ENCODE results near the gene SUMO3.

The SUMO3 gene

DNA sequence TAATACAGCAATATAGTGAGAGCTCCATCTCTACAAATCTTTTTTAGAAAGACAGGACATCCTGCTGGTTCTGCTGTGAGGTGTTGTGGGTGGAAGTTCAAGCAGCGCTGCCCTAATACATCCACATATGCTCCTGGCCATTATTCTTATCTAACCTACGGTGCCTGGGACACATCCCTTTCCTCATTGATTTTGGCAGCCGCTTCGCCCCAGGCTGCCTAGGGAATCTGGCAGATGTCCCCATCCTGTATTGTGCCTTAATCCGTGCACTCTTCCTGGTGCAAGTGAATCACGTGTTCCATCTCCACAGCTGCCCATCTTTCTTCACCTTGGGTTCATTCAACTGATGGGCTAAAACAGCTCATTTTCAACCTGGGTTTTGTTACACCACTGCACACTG is 13.1 kb downstream of the SUMO3 start:
- in situ Hi-C loops (cut with HindIII; ENCODE audit: low sequenced_read_pairs): loop anchor here (10.0 kb wide), 1 partner anchor 300 kb away; no protein-coding TSS in a partner anchor

DNA sequence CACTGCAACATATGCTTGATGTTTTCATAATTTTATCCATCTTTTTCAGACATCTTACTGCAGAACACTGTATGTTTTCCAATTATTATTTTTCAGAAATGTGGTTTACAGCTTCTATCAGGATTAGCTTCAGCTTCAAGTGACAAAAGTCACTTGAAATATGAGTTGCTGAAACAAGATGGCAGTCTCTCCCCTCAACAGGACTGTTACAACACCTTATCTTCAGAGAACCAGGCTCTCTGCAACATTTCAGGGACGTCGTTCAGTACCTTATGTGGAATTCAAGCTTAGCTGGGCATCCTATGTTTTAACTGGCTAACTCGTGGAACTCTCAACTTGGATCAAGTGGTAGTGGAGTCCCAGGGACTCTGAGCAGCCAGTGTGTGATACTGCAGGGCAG is 14.2 kb downstream of the SUMO3 start:
- in situ Hi-C loops (cut with HindIII; ENCODE audit: low sequenced_read_pairs): loop anchor here (10.0 kb wide), 1 partner anchor 299 kb away; no protein-coding TSS in a partner anchor

DNA sequence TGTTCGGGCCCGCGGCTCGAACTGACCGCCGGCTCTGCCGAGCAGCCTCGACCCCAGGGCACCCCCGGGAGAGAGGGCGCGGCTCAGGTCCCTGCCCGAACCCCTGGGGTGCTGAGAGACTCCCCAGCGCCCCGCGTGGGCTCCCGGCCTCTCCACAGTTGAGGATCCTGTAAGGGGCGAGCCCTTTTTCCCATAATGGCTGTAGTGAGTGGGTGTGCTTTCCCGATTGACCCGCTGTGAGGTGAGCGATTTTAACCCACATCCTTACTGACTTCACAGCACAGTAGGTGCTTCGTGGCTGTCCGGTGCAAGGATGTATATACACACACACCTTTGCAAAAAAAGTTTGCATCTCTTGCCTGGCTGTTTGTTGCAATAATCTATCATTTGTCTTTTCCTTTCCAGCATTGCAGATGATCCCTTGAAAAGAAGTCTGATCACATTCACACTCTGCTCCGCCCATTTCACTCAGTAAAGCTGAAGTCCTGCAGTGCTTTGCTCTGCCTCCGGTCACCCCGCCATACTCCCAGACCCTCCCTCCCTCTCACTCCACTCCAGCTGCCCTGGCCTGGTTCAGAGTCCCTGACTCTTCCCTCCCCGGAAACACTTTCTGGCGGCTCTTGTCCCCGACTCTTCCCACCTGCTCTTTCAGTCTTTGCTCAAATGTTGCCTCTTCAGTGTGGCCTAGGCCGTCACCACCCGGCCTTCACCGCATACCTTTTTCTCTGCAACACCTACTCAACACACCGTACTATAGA is 15.3 kb downstream of the SUMO3 start:
- in situ Hi-C loops (cut with HindIII; ENCODE audit: low sequenced_read_pairs): loop anchor here (10.0 kb wide), 1 partner anchor 298 kb away; no protein-coding TSS in a partner anchor

DNA sequence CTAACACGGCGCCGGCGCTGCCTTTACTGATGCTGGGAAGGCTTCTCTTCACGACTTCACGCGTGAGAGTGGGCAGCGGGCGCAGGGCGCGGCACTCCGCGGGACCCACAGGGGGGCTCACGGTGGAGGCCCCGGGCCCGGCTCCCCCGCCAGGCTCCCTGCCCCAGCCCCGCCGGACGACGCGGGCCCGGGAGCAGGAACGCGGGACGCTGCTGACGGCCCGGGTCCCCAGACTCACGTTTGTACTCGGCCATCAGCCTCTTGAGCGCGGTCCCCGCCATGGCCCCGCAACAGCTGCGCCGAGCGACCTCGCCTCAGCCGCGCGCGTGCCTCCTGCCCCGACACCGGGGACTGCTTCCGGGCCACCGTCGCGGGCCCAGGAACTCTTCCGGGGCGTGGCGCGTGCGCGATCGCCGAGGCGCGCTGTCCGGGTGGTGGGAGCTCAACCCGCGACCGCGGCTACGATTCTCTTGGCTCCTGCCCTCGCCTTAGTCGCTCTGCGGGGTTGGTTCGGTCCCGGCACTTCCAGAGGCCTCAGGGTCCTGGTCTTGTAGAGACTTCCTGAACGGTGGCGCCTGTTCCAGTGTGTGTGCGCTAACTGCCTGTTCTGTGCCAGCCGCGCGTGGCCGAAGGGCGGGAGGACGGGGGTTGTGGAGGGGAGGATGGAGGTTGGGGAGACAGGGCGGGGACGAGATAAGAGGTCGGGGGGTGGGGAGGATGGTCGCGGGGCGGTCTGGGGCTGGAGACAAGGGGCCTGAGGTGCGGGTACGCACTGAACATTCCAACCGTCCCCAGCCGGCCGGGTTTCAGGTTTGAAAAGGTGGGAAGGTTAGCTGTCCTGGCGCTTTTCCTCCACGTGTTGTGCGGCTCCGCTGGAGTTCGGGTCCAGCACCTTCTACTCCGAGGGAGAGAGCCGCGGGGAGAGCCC is 16.1 kb downstream of the SUMO3 start, which contains the start of gene UBE2G2:
UBE2G2 (minus strand) TSS at position 353 of the 928 bp plus-strand sequence; CDS start at position 281, 72 bp downstream.
- in situ Hi-C loops (cut with HindIII; ENCODE audit: low sequenced_read_pairs): loop anchor here (10.0 kb wide), 1 partner anchor 297 kb away; no protein-coding TSS in a partner anchor

DNA sequence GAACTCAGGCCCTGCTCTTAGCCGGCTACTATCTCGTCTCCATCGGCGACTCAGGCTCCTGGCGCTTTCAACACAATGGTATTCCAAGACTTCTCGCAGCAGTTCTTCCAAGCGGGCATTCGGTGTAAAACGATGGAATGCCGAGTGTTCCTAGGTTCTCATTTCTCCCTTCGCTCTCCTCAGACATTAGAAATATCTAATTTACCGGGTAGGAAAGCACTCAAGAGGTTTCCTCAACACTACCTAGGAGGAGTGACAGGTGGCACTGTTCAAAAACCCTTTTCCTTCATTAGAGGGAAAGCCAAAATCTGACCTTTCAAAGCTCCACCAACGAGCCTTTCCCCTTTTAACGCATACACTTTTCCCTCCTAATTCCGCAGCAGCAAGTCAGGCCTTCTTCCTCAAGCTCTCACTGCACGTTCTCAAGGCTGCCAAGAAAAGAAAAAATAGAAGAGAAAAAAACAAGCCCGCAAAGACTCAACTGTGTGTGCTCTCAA is 16.8 kb downstream of the SUMO3 start:
- in situ Hi-C loops (cut with HindIII; ENCODE audit: low sequenced_read_pairs): loop anchor here (10.0 kb wide), 1 partner anchor 296 kb away; no protein-coding TSS in a partner anchor

DNA sequence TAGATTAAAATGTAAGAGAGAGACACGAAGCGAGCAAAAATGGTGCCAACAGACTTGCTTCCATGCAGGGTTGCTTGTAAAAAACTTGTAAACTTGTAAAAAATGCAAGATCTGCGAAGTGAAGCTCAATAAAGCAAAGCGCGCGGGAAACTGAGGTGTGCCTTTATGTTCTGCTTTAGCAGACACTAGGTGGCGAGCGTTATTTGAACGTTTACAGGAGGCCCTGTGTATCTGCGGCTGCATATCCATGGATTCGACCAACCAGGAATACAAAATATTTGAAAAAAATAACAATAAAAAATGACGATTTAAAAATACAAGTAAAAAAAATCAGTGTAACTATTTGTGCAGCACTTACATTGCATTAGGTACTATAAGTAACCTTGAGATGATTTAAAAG is 17.8 kb downstream of the SUMO3 start:
- in situ Hi-C loops (cut with HindIII; ENCODE audit: low sequenced_read_pairs): loop anchor here (10.0 kb wide), 1 partner anchor 295 kb away; no protein-coding TSS in a partner anchor

DNA sequence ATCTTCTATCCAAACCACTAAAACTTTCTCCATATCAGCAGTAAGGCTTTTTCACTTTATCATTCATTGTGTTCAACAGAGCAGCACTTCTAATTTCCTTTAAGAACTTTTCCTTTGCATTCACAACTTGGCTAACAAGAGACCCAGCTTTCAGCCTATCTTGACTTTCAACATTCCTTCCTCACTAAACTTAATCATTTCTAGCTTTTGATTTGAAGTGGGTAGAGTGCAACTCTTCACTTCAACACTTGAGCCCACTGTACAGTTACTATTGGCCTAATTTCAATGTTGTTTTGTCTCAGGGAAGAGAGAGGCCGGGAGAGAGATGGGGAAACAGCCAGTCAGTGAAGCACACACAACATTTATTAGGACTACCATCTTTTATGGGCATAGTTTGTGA is 18.2 kb downstream of the SUMO3 start:
- in situ Hi-C loops (cut with HindIII; ENCODE audit: low sequenced_read_pairs): loop anchor here (10.0 kb wide), 1 partner anchor 295 kb away; no protein-coding TSS in a partner anchor

- in situ Hi-C loops (cut with HindIII; ENCODE audit: low sequenced_read_pairs): no loop called here
Observed at GRCh38 chr21:44797775-44798174, 20.1 kb downstream of the SUMO3 start.

- in situ Hi-C loops (cut with HindIII; ENCODE audit: low sequenced_read_pairs): no loop called here
Observed at GRCh38 chr21:44795342-44795741, 22.5 kb downstream of the SUMO3 start.

DNA sequence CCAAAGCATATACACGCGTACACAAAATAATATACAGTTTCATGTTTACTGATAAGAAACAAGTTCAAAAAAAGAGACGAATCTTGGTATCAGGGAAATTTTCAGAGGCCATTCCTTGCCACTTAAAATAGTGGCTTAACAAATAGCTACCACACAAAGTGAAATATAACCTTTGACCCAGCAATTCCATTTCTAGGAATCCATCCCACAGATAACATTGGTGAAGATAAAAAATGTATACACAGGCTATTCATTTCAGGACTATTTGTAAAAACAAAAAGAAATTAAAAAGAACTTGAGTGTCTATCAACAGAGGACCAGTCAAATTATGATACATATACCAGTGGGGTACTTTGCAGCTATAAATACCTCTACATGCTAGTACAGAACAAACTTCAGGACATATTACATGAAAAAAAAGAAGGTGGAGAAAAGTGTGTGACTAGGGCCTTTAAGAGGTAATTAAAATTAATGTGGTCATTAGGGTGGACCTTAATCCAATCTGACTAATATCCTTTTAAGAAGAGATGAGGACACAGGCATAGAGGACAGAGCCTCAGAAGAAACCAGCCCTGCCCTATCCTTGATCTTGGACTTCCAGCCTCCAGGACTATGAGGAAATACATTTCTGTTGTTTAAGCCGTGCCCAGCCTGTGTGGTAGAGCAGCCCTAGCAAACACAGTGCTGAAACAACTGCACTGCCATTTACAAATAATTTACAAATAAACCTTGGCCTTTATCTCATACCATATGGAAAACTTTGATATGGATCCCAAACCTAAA is 24.1 kb downstream of the SUMO3 start:
- in situ Hi-C loops (cut with HindIII; ENCODE audit: low sequenced_read_pairs): no loop called here

DNA sequence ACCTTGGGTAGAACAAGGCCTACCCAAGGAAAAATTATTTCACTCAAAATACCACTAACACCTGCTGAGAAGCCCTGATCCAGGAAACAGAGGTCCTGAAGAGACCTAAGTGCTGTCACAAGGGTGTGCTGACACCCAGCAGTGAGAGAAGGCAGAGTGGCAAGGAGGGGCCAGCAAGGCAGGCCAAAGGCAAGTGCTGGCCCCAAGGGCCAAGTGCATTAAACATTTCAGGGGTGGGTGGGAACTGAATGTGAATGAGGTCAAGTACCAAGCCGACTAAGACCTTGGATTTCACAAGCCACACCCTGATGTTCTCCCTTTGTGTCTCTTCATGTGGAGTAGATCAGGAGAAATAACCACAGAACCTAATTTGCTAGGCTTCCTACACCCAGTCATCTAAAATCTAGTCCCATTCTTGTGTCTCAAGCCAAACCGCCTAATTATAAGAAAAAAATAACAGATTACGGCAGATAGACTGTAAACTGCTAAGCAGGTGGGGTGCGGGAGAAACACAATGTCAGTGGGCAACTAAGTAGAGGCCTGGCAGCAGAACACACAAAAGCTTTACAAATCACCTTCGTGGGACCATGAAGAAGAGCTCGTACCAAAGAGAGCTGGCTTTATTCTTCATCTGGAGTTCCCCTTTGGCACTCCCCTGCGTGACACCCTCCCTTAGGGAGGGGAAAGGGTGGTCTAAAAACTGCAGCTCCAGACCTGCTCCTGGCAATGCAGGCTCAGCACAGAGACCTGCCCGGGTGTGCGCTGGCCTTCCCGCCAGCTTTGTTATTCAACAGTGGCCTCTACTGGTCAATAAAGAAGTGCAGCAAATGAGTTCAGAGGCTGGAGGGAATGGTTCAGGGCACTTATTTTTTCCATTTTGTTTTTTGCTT is 24.9 kb downstream of the SUMO3 start:
- in situ Hi-C loops (cut with HindIII; ENCODE audit: low sequenced_read_pairs): no loop called here

DNA sequence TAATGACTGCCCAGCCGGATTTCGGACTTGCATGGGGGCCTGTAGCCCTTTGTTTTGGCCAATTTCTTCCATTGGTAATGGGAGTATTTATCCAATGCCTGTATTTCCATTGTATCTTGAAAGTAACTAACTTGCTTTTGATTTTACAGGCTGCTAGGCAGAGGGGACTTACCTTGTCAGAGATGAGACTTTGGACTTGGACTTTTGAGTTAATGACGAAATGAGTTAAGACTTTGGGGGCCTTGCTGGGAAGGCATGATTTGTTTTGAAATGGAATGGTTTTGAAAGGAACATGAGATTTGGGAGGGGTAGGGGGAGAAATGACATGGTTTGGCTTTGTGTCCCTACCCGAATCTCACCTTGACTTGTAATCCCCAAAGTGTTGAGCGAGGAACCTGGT is 25.9 kb downstream of the SUMO3 start:
- in situ Hi-C loops (cut with HindIII; ENCODE audit: low sequenced_read_pairs): no loop called here

DNA sequence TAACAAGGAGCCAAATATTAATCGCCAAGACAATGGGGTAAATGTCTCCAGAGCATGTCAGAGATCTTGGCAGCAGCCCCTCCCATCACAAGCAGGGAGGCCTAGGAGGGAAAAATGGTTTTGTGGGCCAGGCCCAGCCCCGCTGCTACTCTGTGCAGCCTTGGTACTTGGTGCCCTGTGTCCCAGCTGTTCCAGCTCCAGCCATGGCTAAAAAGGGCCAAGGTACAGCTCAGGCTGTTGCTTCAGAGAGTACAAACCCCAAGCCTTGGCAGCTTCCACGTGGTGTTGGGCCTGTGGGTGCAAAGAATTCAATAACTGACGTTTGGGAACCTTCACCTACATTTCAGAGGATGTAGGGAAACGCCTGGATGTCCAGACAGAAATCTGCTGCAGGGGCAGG is 26.6 kb downstream of the SUMO3 start:
- in situ Hi-C loops (cut with HindIII; ENCODE audit: low sequenced_read_pairs): no loop called here

- in situ Hi-C loops (cut with HindIII; ENCODE audit: low sequenced_read_pairs): no loop called here
Observed at GRCh38 chr21:44790368-44790767, 27.5 kb downstream of the SUMO3 start.

DNA sequence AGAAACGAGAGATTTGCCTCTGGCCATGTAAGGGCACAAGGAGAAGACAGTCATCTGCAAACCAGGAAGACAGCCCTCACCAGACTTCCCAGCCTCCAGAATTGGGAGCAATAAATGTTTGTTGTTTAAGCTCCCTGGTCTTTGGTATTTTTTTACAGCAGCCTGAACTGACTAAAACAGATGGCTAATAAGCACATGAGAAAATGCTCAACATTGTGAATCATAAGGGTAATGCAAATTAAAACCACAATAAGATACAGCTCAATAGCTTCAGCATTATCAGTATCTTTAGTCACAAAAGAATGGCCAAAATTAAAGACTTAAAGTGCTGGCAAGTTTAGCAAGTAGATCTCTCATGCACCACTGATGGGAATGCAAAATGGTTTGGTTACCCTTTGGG is 28.0 kb downstream of the SUMO3 start:
- in situ Hi-C loops (cut with HindIII; ENCODE audit: low sequenced_read_pairs): no loop called here

DNA sequence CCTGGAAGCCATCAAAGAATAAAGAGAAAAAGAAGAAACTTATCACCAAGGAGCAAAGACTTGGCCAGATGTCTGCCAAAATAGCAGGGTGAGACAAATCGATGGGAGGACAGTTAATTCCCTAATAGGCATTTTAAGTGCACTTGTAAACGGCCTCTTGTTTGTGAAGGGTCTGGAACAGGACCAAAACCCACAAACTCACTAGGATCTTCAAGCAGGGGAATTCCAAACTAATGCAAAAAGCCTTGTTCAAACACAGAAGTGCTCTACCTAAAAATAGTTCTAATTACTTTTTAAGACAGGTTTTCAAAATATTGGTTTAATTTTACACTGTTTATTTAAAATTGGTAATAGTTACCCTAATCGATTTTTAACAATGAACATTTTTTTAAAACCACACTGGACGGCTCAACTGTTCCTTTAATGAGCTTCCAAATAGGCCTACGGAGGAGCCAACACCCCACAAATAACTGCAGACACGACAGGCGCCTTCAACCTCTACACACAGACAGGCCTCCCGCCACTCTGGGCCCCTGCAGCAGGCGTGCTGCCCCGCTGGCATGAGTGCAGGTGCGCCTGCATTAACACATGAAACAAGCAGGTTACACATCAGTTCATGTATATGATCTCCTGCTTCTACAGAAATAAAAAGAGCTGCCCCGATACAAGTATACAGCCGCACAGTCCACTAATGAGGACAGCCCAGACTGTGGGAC is 32.1 kb downstream of the SUMO3 start:
- in situ Hi-C loops (cut with HindIII; ENCODE audit: low sequenced_read_pairs): no loop called here

DNA sequence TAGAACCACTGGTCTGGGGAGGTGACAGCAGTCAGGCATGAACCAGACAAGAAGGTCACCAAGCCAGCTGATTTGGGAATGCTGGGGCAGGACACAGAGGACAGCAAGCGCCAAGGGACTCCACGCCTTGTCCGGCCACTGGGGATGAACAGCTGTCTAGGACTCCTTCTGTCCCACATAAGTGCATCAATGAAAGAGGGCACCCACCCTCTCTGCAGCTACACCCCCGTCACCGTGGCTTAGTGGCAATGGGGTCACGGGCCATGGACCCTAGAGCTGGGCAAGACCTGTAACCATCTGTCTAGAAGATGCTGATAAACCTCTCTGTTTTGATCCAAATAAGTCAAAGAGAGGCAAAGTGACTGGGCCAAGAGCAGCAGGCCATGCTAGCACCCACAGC is 33.1 kb downstream of the SUMO3 start:
- in situ Hi-C loops (cut with HindIII; ENCODE audit: low sequenced_read_pairs): no loop called here

DNA sequence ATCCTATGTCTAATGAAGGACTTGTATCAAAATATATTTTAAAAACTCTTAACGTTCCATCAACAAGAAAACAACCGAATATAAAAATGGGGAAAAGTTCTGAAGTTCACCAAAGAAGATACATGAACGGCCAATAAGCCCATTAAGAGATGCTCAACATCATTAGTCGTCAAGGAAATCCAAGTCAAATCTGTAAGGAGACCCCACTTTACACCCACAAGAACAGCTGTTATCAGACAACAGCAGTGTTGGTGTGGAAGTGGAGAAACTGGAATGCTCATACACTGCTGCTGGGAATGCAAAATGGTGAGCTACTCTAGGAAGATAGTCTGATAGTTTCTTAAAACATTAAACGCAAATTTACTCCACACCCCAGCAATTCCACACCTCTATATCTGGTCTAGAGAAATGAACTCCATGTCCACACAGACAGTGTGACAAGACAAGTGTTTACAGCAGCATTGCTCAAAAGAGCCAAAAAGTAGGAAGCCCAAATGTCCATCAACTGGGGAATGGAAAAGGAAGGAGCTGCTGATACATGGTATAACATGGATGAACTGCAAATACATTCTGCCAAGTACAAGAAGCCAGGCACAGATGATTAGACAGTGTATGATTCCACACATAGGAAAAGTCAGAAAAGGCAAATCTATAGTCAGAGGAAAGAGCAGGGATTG is 34.7 kb downstream of the SUMO3 start:
- in situ Hi-C loops (cut with HindIII; ENCODE audit: low sequenced_read_pairs): no loop called here

All from DLD1 (cell line).